Natural killer cell treated with Interleukin-12 subunit alpha and Interleukin-12 subunit beta and Interleukin-15 and Interleukin-18, amount 100 ng/mL, for 72 hours (primary cell): ENCODE measurements around the gene RALGAPB. TPM values are rescaled to one million over a fixed set of nuclear protein-coding genes. Genes with fewer than 3 reads are reported as not detected.

ENCODE experiments used
- ATAC-seq, 2 donors: fragments of 150-1000 bp; cut with Tn5 transposase in 1 of 2; sonication (Bioruptor Pico), chemical (Tn5 transposase) in 1 of 2; 2 replicates each; pipeline ENCODE4 v1.10.0; 2021
- DNase-seq: peaks from one replicate; pipeline ENCODE4 v3.0.0; 2022; ENCODE audit warnings: low spot score
- H3K27ac Mint-ChIP-seq, 2 donors: 1 replicate in 1 of 2; 2 replicates in 1 of 2; pipeline ENCODE4 v1.8.0; 2022; ENCODE audit warnings: mixed read lengths in 2 of 2, mild to moderate bottlenecking in 1 of 2, moderate library complexity in 1 of 2
- H3K27me3 Mint-ChIP-seq, 2 donors: 1 replicate in 1 of 2; 2 replicates in 1 of 2; pipeline ENCODE4 v1.8.0; 2022; ENCODE audit warnings: mixed read lengths in 2 of 2
- H3K36me3 Mint-ChIP-seq: one replicate; pipeline ENCODE4 v1.8.0; 2022; ENCODE audit warnings: mixed read lengths
- H3K4me1 Mint-ChIP-seq, 2 donors: 1 replicate in 1 of 2; 2 replicates in 1 of 2; pipeline ENCODE4 v1.8.0; 2022; ENCODE audit warnings: low read depth in 2 of 2, mixed read lengths in 2 of 2, mild to moderate bottlenecking in 1 of 2
- H3K4me3 Mint-ChIP-seq: one replicate; pipeline ENCODE4 v1.8.0; 2022; ENCODE audit warnings: mixed read lengths
- H3K9me3 Mint-ChIP-seq: 2 replicates; pipeline ENCODE4 v1.8.0; 2022; ENCODE audit warnings: mixed read lengths
- total RNA-seq, 2 donors: library from RNA; stranded (reverse); gene quantifications; one replicate each; pipeline ENCODE4 v1.2.3, GENCODE V29; 2022

The RALGAPB gene
- total RNA-seq, 2 donors from 2014 or later = 37.7 to 41.4 TPM

DNA sequence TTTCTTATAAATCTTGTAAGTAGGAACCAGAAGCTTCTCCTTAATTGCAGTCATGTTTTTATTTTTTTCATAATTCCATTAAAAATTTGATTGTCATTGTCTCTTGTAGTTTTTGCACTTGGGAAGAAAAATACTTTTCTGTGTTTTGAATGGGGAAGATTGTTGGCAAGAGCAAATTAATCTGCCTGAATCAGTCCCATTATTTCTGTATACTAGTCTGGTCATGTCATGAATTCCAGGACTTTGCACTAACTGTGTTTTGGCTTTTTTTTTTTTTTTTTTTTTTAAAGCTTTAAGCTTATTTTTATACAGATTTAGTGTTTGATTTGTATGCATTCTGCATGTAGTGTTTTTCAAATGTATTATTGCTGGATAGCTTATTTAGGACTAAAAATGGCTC lies 47.6 kb downstream of the RALGAPB start:
- Mint-ChIP-seq H3K9me3 (no peaks in the 10 kb centered on the region), H3K4me1 (peaks cover 6% of the 10 kb centered on the region in 2 donors), H3K4me3 (no peak overlapping the region), H3K36me3 (peaks cover 34% of the 10 kb centered on the region), H3K27me3 (no peaks in the 10 kb centered on the region), H3K27ac (no peak overlapping the region)
- ATAC-seq = no peak
- DNase-seq = no peak

DNA sequence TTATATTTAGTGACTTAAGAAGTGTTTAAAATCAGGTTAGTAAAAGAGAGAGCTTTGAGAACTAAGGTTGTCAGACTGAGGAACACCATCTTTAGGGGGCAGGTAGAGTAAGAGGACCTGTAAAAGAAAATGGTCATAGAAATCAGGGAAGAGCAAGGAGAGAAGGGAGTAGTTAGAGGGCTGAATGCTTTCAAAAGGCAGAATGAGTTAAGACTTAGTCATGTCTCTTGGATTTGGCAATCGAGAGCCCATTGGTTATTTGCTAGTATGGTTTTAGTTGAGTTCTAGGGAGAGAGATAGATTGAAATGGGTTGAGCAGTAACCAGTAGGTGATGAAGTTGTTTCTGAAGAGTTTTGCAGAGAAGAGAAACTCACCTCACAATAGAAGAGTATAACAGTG lies 51.1 kb downstream of the RALGAPB start:
- H3K9me3 Mint-ChIP-seq = no peaks in the 10 kb centered on the region

DNA sequence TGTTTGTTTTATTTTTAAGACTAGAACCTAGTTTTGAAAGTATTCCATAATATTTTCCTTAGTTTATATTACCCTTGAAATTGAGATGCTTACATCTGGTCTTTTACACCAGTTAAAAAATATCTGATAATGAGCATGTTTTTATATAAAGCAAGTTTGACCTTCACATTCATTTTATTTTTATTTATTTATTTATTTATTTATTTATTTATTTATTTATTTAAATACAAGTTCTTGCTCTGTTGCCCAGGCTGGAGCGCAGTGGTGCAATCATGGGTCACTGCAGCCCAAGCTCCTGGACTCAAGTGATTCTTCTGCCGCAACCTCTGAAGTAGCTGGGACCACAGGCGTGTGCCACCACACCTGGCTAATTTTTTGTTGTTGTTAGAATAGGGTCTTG lies 55.5 kb downstream of the RALGAPB start:
- Mint-ChIP-seq H3K36me3 (peaks cover 34% of the 10 kb centered on the region), H3K4me3 (no peak overlapping the region), H3K4me1 (peaks cover 6% of the 10 kb centered on the region in 2 donors), H3K9me3 (no peaks in the 10 kb centered on the region), H3K27ac (no peak overlapping the region), H3K27me3 (no peaks in the 10 kb centered on the region)
- DNase-seq = no peak
- no peak for ATAC-seq

More for the DNA sequence above, 51.1 kb downstream of the RALGAPB start:
- Mint-ChIP-seq H3K4me3 (no peak overlapping the region), H3K4me1 (peaks cover 6% of the 10 kb centered on the region in 2 donors), H3K36me3 (peaks cover 33% of the 10 kb centered on the region), H3K27ac (no peak overlapping the region), H3K27me3 (no peaks in the 10 kb centered on the region)
- no peak for ATAC-seq
- DNase-seq = no peak

- ATAC-seq (no peak), DNase-seq (no peak)
- Mint-ChIP-seq H3K36me3 (peaks cover 29% of the 10 kb centered on the region), H3K27ac (no peak overlapping the region), H3K27me3 (no peaks in the 10 kb centered on the region), H3K9me3 (no peaks in the 10 kb centered on the region), H3K4me1 (peaks cover 5 to 7% of the 10 kb centered on the region in 2 donors), H3K4me3 (no peak overlapping the region)
Observed at GRCh38 chr20:38531021-38531420, 58.4 kb downstream of the RALGAPB start.

GRCh38 chr20:38534756-38535155 lies 62.1 kb downstream of the RALGAPB start:
- Mint-ChIP-seq H3K9me3 (no peaks in the 10 kb centered on the region), H3K4me3 (peak overlapping the region; percentile 6), H3K4me1 (peaks cover 5 to 11% of the 10 kb centered on the region in 2 donors), H3K36me3 (peaks cover 26% of the 10 kb centered on the region), H3K27me3 (no peaks in the 10 kb centered on the region), H3K27ac (peak overlapping the region in 1 of 2 donors; percentile 27)
- ATAC-seq (peak; percentile 87 to 88), DNase-seq (peak; percentile 60)

DNA sequence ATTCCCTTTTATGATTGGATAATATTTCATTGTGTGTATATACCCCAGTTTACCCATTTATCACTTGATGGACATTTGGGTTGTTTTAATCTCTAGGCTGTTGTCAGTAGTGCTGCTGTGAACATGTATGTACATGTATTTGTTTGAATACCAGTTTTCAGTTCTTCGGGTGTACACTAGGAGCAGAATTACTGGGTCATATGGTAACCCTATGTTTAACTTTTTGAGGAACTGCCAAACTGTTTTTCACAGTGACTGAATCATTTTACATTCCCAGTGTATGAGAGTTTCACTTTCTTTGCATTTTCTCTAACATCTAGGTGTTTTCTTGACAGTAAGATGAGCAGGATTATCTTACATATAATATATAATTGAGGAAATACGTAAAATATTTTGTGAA lies 63.7 kb downstream of the RALGAPB start:
- Mint-ChIP-seq H3K27ac (peak overlapping the region in 1 of 2 donors; percentile 32), H3K27me3 (no peaks in the 10 kb centered on the region), H3K9me3 (no peaks in the 10 kb centered on the region), H3K36me3 (peaks cover 30% of the 10 kb centered on the region), H3K4me3 (no peak overlapping the region), H3K4me1 (peaks cover 5 to 11% of the 10 kb centered on the region in 2 donors)
- DNase-seq (no peak), ATAC-seq (no peak)

- ATAC-seq (no peak), DNase-seq (no peak)
- Mint-ChIP-seq H3K9me3 (no peaks in the 10 kb centered on the region), H3K4me1 (peaks cover 5 to 11% of the 10 kb centered on the region in 2 donors), H3K4me3 (no peak overlapping the region), H3K36me3 (peaks cover 34% of the 10 kb centered on the region), H3K27me3 (no peaks in the 10 kb centered on the region), H3K27ac (no peak overlapping the region)
Observed at GRCh38 chr20:38537176-38537575, 64.5 kb downstream of the RALGAPB start.

DNA sequence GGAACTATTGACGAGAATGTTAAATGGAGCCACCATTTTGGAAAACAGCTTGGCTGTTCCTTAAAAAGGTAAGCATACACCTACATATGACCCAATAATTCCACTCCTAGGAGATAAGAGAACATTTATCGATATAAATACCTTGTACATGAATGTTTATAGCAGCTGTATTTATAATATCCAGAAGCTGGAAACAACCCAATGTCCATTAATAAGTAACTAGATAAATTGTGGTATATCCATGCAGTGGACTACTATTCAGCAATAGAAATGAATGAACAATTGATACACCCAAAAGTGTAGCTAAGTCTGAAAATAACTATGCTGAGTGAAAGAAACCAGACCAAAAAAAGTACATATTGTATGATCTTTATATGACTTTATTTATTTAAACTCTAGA lies 66.1 kb downstream of the RALGAPB start:
- H3K9me3 Mint-ChIP-seq = no peaks in the 10 kb centered on the region
- no peak overlapping the region for H3K4me3 Mint-ChIP-seq
- H3K36me3 Mint-ChIP-seq = peaks cover 34% of the 10 kb centered on the region
- peaks cover 5 to 12% of the 10 kb centered on the region in 2 donors for H3K4me1 Mint-ChIP-seq
- H3K27ac Mint-ChIP-seq = no peak overlapping the region
- DNase-seq (no peak), ATAC-seq (no peak)
- H3K27me3 Mint-ChIP-seq = no peaks in the 10 kb centered on the region

GRCh38 chr20:38543014-38543906 lies 70.6 kb downstream of the RALGAPB start:
- DNase-seq = no peak
- no peak for ATAC-seq
- Mint-ChIP-seq H3K4me1 (peaks cover 0 to 8% of the 10 kb centered on the region in 2 donors), H3K4me3 (no peak overlapping the region), H3K27ac (no peak overlapping the region), H3K27me3 (no peaks in the 10 kb centered on the region), H3K9me3 (no peaks in the 10 kb centered on the region), H3K36me3 (peaks cover 35% of the 10 kb centered on the region)

GRCh38 chr20:38545771-38546170 lies 73.1 kb downstream of the RALGAPB start:
- Mint-ChIP-seq H3K27me3 (no peaks in the 10 kb centered on the region), H3K36me3 (peaks cover 35% of the 10 kb centered on the region), H3K27ac (no peak overlapping the region), H3K9me3 (no peaks in the 10 kb centered on the region), H3K4me3 (no peak overlapping the region), H3K4me1 (peaks cover 0 to 8% of the 10 kb centered on the region in 2 donors)
- DNase-seq = no peak
- no peak for ATAC-seq

DNA sequence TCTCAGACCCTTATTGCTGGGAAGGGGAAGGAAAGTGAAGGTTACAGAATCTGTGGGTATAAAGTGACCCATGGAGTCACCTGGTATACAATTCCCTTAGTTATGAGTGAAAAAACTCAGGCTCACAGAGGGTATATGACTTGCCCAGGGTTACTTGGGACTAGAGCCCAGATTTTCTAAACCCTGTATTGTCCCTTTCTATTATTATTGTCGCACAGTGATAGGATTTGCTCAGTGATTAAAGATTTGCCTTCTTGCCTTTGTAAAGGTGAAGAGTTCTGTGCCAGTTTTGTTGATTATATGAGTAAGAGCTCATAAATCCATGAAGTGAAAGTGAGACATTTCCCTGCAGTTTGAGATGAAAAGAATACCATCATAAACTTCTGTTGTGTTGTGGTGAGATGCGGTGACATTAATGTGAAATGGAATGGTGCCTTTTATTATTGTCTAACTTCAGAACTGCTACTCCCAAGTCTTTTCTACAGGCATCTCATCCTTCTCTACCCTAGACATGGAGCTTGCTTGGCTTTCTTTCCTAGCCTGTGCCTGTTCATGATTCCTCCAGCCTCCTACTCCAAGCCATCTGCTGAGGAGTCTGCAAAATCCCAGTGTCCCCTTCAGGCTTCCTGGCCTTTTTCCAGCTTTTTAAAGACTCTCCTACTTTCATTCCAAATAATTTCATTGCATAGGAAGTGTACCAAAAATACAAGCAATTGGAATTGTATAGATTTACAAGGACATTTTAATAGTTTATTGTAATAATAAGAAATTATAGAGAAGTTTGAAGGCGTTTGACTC lies 74.8 kb downstream of the RALGAPB start:
- H3K4me3 Mint-ChIP-seq = no peak overlapping the region
- DNase-seq (no peak), ATAC-seq (no peak)
- H3K36me3 Mint-ChIP-seq = peaks cover 19% of the 10 kb centered on the region
- H3K27me3 Mint-ChIP-seq = no peaks in the 10 kb centered on the region
- no peak overlapping the region for H3K27ac Mint-ChIP-seq
- peaks cover 0 to 8% of the 10 kb centered on the region in 2 donors for H3K4me1 Mint-ChIP-seq
- H3K9me3 Mint-ChIP-seq = no peaks in the 10 kb centered on the region

- H3K4me3 Mint-ChIP-seq = no peak overlapping the region
- no peaks in the 10 kb centered on the region for H3K9me3 Mint-ChIP-seq
- peaks cover 15% of the 10 kb centered on the region for H3K36me3 Mint-ChIP-seq
- DNase-seq (no peak), ATAC-seq (no peak)
- peaks cover 0 to 4% of the 10 kb centered on the region in 2 donors for H3K4me1 Mint-ChIP-seq
- no peak overlapping the region for H3K27ac Mint-ChIP-seq
- no peaks in the 10 kb centered on the region for H3K27me3 Mint-ChIP-seq
Observed at GRCh38 chr20:38548356-38549083, 75.9 kb downstream of the RALGAPB start.

- ATAC-seq = no peak
- Mint-ChIP-seq H3K4me1 (peaks cover 0 to 4% of the 10 kb centered on the region in 2 donors), H3K4me3 (no peak overlapping the region), H3K27ac (no peak overlapping the region), H3K27me3 (no peaks in the 10 kb centered on the region), H3K36me3 (peaks cover 15% of the 10 kb centered on the region), H3K9me3 (no peaks in the 10 kb centered on the region)
- no peak for DNase-seq
Observed at GRCh38 chr20:38550274-38550673, 77.6 kb downstream of the RALGAPB start.
